ENCODE results near the gene DENND1A.

DNA sequence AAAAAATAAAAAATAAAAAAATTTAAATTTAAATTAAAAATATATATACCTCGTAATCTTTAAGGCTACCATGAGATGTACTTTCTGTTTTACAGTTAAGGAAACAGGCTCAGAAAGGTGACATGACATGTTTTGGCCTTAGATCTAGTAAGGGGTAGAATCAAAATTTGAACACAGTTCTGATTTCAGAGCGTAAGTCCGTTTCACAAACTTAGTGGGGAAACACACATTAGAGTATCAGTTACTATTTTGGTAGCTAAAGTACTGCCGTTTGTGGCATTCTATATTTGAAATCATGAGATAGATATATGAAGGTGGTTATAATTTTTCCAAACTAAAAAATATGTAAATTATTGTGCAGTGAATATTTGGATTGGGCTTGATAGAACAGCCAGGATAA lies 186.2 kb downstream of the DENND1A start:
- TF ChIP-seq, protein P1, sequence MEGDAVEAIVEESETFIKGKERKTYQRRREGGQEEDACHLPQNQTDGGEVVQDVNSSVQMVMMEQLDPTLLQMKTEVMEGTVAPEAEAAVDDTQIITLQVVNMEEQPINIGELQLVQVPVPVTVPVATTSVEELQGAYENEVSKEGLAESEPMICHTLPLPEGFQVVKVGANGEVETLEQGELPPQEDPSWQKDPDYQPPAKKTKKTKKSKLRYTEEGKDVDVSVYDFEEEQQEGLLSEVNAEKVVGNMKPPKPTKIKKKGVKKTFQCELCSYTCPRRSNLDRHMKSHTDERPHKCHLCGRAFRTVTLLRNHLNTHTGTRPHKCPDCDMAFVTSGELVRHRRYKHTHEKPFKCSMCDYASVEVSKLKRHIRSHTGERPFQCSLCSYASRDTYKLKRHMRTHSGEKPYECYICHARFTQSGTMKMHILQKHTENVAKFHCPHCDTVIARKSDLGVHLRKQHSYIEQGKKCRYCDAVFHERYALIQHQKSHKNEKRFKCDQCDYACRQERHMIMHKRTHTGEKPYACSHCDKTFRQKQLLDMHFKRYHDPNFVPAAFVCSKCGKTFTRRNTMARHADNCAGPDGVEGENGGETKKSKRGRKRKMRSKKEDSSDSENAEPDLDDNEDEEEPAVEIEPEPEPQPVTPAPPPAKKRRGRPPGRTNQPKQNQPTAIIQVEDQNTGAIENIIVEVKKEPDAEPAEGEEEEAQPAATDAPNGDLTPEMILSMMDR (IDR thresholded peaks at IDR 0.05) = no peak
- TF ChIP-seq HOXA7 (CRISPR knock-in tag; IDR thresholded peaks at IDR 0.05) = no peak
